ENCODE data around the gene CMPK1. TPM values are rescaled to one million over a fixed set of nuclear protein-coding genes. Genes with fewer than 3 reads are reported as not detected.

CMPK1 gene
- total and polyA plus RNA-seq, 9 donors, result 38.8 to 109 (median 64.1) TPM

GRCh38 chr1:47330212-47330611 is 3.4 kb upstream of the CMPK1 start:
- intact Hi-C loops (cut with DNase I), result no loop called here
- H3K4me1 ChIP-seq (ENCODE audit: insufficient read depth), result no peaks in the 10 kb centered on the region
- 82 to 97% (median 92%) methylated on average over 1 of the region's 1 CpG for WGBS, 3 donors
- DNase-seq, result no peak
- H3K27me3 ChIP-seq, result no peaks in the 10 kb centered on the region
- no peak overlapping the region for H3K27ac ChIP-seq
- no peak overlapping the region for H3K4me3 ChIP-seq
- no peaks in the 10 kb centered on the region for H3K9me3 ChIP-seq
- no peaks in the 10 kb centered on the region for H3K36me3 ChIP-seq
- TF ChIP-seq POLR2A (IDR thresholded peaks at IDR 0.05) (no peak), EP300 (IDR thresholded peaks at IDR 0.05) (no peak), CTCF (IDR thresholded peaks at IDR 0.05) (no peak)

GRCh38 chr1:47331875-47332274 is 1.7 kb upstream of the CMPK1 start:
- no peak for DNase-seq
- 79 to 82% (median 81%) methylated on average over 2 of the region's 2 CpGs for WGBS, 3 donors
- no peaks in the 10 kb centered on the region for H3K36me3 ChIP-seq
- no peaks in the 10 kb centered on the region for H3K27me3 ChIP-seq
- H3K4me3 ChIP-seq, result no peak overlapping the region
- intact Hi-C loops (cut with DNase I), result no loop called here
- TF ChIP-seq CTCF (IDR thresholded peaks at IDR 0.05), result no peak
- TF ChIP-seq POLR2A (IDR thresholded peaks at IDR 0.05), result no peak
- TF ChIP-seq EP300 (IDR thresholded peaks at IDR 0.05), result no peak
- no peak overlapping the region for H3K27ac ChIP-seq
- peaks cover 2% of the 10 kb centered on the region for H3K4me1 ChIP-seq (ENCODE audit: insufficient read depth)
- no peaks in the 10 kb centered on the region for H3K9me3 ChIP-seq

- Histone ChIP-seq H3K4me3 (peak overlapping the region; percentile 97), H3K4me1 (ENCODE audit: insufficient read depth) (peaks cover 2% of the 10 kb centered on the region), H3K27ac (peak overlapping the region; percentile 74 to 98), H3K27me3 (no peaks in the 10 kb centered on the region), H3K9me3 (no peaks in the 10 kb centered on the region), H3K36me3 (no peaks in the 10 kb centered on the region)
- intact Hi-C loops (cut with DNase I), result no loop called here
- TF ChIP-seq POLR2A (IDR thresholded peaks at IDR 0.05), result no peak
- no peak for TF ChIP-seq CTCF (IDR thresholded peaks at IDR 0.05)
- no peak for TF ChIP-seq EP300 (IDR thresholded peaks at IDR 0.05)
- 27 to 40% (median 36%) methylated on average over 19 of the region's 19 CpGs for WGBS, 3 donors
- peak in 2 of 5 donors; percentile 31 to 36 for DNase-seq
These were observed 612 bp upstream of the CMPK1 start for GRCh38 chr1:47332779-47333577.

DNA sequence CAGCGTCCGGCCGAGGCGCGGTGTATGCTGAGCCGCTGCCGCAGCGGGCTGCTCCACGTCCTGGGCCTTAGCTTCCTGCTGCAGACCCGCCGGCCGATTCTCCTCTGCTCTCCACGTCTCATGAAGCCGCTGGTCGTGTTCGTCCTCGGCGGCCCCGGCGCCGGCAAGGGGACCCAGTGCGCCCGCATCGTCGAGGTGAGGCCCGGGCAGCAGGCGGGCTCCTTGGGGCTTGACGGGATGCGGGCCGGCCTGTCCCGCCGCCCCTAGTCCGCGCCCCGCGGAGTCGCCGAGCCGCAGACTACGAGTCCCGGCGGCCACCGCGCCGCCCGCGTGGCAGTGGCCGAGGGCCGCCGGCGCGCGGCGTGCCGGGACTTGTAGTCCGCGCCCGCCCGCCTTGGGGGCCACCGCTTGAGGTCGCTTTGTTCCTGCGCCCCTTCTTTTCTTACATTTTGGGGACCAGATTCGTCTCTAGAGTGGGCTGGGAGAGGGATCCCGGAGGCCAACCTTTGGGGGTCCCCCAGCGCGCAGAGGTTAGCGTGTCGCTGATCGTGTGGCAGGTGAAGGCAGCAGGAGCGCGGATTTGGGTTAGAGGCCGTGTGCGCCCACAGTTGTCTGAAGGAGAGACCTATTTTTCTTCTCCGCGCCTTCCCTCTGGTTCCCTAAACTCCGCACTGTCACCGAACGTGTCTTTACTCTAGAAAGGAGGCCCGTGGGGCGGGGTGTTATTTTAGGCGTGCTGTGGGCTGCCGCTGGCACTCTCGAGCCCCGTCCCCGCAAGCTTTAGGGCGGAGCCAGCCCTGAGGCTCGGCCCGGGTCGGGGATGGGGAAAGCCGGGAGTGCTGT is 553 bp downstream of the CMPK1 start:
- 0 to 1% (median 0%) methylated on average over 52 to 90 of the region's 90 CpGs for WGBS, 3 donors
- Histone ChIP-seq H3K4me3 (peak overlapping the region; percentile 97), H3K36me3 (no peaks in the 10 kb centered on the region), H3K9me3 (no peaks in the 10 kb centered on the region), H3K27me3 (no peaks in the 10 kb centered on the region), H3K27ac (peak overlapping the region; percentile 74 to 98), H3K4me1 (ENCODE audit: insufficient read depth) (peaks cover 2% of the 10 kb centered on the region)
- intact Hi-C loops (cut with DNase I), result no loop called here
- no peak for TF ChIP-seq EP300 (IDR thresholded peaks at IDR 0.05)
- peak; percentile 46 for TF ChIP-seq POLR2A (IDR thresholded peaks at IDR 0.05)
- DNase-seq, result peak; percentile 70 to 85 (median 77)

Measured in ovary (tissue), 9 donors.